Measurements from ENCODE around the gene SSPN. TPM values are rescaled to one million over a fixed set of nuclear protein-coding genes. Genes with fewer than 3 reads are reported as not detected.

SSPN gene
- total and polyA plus RNA-seq, 9 of the 15 experiments (the other 6 are each of a cell fraction or from before 2014, with no cell fraction given), result 0.40 TPM; not detected in 8

DNA sequence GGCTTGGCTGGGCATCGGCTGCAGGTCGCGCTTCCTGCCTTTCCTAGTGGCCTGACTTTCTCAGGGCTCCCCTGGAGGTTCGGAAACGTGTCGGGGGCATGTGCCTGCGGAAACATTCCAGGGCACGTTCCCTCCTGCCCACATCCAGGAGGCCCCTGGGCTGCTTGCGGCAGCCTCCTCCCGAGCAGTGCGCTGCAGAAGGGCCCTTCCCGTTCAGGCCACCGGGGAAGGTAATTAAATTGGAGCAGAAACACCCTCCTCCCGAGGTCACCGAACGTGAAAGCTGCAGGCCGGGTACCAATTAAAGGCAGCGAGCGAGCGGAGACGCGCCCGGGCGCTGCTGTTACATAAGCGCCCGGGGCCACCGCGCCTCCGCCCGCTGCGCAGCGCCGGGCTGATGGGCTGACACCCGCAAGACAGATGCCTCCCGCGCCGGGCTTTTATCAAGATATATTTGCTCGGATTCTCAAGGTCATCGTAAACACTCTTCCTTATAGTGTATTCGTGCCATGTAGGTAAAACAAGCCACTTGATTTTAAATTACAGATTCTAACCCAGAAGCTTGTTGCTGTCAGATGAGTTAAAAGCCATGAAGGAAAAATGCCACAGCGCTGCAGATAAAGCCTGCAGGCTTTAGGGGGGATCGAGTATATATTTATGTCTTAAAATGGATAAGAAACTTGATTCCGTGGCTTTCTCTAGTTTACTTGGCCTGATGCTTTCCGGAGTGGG is 31.4 kb downstream of the SSPN start:
- intact Hi-C loops (cut with micrococcal nuclease), result no loop called here
- no peaks in the 10 kb centered on the region for H3K79me2 ChIP-seq (ENCODE audit: control insufficient read depth, insufficient read depth, low read length)
- H3K27ac ChIP-seq (ENCODE audit: extremely low read depth, low read depth, low read length), result no peak overlapping the region
- BruUV-seq (replicated peaks), result no TSS peak
- no peak overlapping the region for H3K4me2 ChIP-seq (ENCODE audit: insufficient read depth, low read length)
- no peak overlapping the region for H2AFZ ChIP-seq (ENCODE audit: low read depth, low read length)
- H3K4me3 ChIP-seq, result no peak overlapping the region
- DNase-seq (ENCODE audit: extremely low read depth in 1 of 4, low spot score in 3 of 4), result no peak
- no peak for FAIRE-seq
- WGBS (ENCODE audit: insufficient coverage, low coverage, missing lambda C conversion rate), result 13% methylated on average over 39 of the region's 44 CpGs
- H3K27me3 ChIP-seq (ENCODE audit: control insufficient read depth in 2 of 2, insufficient read depth in 2 of 2, low read length in 2 of 2), result peaks cover 11 to 23% of the 10 kb centered on the region in 2 experiments; a peak in 4 of 5 replicates
- H3K36me3 ChIP-seq (ENCODE audit: control insufficient read depth, insufficient read depth, low read length), result no peaks in the 10 kb centered on the region
- in situ Hi-C loops (cut with MboI), result no loop called here
- no peak for ATAC-seq
- no peaks in the 10 kb centered on the region for H3K9me1 ChIP-seq (ENCODE audit: control insufficient read depth, insufficient read depth, low read length)
- CTCF ChIA-PET (ENCODE audit: low intra/inter-chr PET ratio), result no interaction called here
- no peak overlapping the region for H3K9ac ChIP-seq (ENCODE audit: insufficient read depth in 1 of 2, low read depth in 2 of 2, low read length in 2 of 2)
- H4K20me1 ChIP-seq (replicated peaks; ENCODE audit: control insufficient read depth, insufficient read depth, low read length), result no peaks in the 10 kb centered on the region
- POLR2A ChIA-PET, result no interaction called here
- H3K4me1 ChIP-seq (replicated peaks in 1 of 2; ENCODE audit: control insufficient read depth in 2 of 2, insufficient read depth in 2 of 2, low read length in 2 of 2), result peaks cover 0 to 6% of the 10 kb centered on the region in 2 experiments; a peak in 1 of 5 replicates
- no peaks in the 10 kb centered on the region for H3K9me3 ChIP-seq (replicated peaks; ENCODE audit: control insufficient read depth, insufficient read depth, low read depth, low read length)
- TF ChIP-seq ESRRA (IDR thresholded peaks at IDR 0.05; ENCODE audit: borderline replicate concordance, low read depth) (0 out of 2 replicates have a peak, but pooled peaks have one; percentile 17), ZBTB17 (CRISPR knock-in tag; IDR thresholded peaks at IDR 0.05) (no peak)

DNA sequence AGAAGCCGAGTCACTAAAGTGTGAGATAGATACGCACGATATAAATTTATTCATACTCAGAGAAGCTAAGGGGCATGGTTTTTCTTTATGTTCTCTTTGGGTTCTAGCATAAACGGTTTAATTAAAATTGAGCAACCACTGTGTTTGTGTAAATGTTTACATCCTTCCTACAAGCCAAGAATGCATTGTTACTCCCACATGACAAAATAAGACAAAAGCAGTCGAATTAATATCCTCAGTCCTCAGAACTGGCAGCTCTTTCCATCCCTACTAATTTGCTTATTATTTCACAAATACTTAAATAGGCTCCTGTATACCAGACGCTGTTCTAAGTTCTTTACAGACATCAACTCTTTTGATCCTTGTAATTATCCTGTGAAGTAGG is 32.0 kb downstream of the SSPN start:
- peaks cover 0 to 6% of the 10 kb centered on the region in 2 experiments; a peak in 1 of 5 replicates for H3K4me1 ChIP-seq (replicated peaks in 1 of 2; ENCODE audit: control insufficient read depth in 2 of 2, insufficient read depth in 2 of 2, low read length in 2 of 2)
- no peaks in the 10 kb centered on the region for H3K9me3 ChIP-seq (replicated peaks; ENCODE audit: control insufficient read depth, insufficient read depth, low read depth, low read length)
- no peak overlapping the region for H3K9ac ChIP-seq (ENCODE audit: insufficient read depth in 1 of 2, low read depth in 2 of 2, low read length in 2 of 2)
- H3K27me3 ChIP-seq (ENCODE audit: control insufficient read depth in 2 of 2, insufficient read depth in 2 of 2, low read length in 2 of 2), result peaks cover 11 to 23% of the 10 kb centered on the region in 2 experiments; a peak in 4 of 5 replicates
- H3K4me2 ChIP-seq (ENCODE audit: insufficient read depth, low read length), result no peak overlapping the region
- no peak overlapping the region for H3K4me3 ChIP-seq
- H2AFZ ChIP-seq (ENCODE audit: low read depth, low read length), result no peak overlapping the region
- no peak overlapping the region for H3K27ac ChIP-seq (ENCODE audit: extremely low read depth, low read depth, low read length)
- POLR2A ChIA-PET, result interaction anchor here (0.6 kb wide), 1 partner anchor 159 kb away, joined by 5 read pairs; no protein-coding TSS in a partner anchor
- ATAC-seq, result no peak
- TF ChIP-seq POLR2AphosphoS2 (IDR thresholded peaks at IDR 0.05; ENCODE audit: low read length), result no peak
- TF ChIP-seq BCOR (IDR thresholded peaks at IDR 0.05), result no peak
- TF ChIP-seq TCFL5 (CRISPR knock-in tag; conservative IDR thresholded peaks at IDR 0.05), result no peak
- no peak for TF ChIP-seq ZBTB8A (IDR thresholded peaks at IDR 0.05; ENCODE audit: partially characterized antibody)
- TF ChIP-seq, protein P1, sequence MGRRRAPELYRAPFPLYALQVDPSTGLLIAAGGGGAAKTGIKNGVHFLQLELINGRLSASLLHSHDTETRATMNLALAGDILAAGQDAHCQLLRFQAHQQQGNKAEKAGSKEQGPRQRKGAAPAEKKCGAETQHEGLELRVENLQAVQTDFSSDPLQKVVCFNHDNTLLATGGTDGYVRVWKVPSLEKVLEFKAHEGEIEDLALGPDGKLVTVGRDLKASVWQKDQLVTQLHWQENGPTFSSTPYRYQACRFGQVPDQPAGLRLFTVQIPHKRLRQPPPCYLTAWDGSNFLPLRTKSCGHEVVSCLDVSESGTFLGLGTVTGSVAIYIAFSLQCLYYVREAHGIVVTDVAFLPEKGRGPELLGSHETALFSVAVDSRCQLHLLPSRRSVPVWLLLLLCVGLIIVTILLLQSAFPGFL (CRISPR knock-in tag; IDR thresholded peaks at IDR 0.05), result no peak
- TF ChIP-seq, protein P2, sequence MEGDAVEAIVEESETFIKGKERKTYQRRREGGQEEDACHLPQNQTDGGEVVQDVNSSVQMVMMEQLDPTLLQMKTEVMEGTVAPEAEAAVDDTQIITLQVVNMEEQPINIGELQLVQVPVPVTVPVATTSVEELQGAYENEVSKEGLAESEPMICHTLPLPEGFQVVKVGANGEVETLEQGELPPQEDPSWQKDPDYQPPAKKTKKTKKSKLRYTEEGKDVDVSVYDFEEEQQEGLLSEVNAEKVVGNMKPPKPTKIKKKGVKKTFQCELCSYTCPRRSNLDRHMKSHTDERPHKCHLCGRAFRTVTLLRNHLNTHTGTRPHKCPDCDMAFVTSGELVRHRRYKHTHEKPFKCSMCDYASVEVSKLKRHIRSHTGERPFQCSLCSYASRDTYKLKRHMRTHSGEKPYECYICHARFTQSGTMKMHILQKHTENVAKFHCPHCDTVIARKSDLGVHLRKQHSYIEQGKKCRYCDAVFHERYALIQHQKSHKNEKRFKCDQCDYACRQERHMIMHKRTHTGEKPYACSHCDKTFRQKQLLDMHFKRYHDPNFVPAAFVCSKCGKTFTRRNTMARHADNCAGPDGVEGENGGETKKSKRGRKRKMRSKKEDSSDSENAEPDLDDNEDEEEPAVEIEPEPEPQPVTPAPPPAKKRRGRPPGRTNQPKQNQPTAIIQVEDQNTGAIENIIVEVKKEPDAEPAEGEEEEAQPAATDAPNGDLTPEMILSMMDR (IDR thresholded peaks at IDR 0.05 in 2 of 3, conservative IDR thresholded peaks at IDR 0.05 in 1 of 3; ENCODE audit: insufficient read depth in 2 of 3, low read depth in 1 of 3, low read length in 3 of 3), result no peak
- no peaks in the 10 kb centered on the region for H4K20me1 ChIP-seq (replicated peaks; ENCODE audit: control insufficient read depth, insufficient read depth, low read length)
- H3K36me3 ChIP-seq (ENCODE audit: control insufficient read depth, insufficient read depth, low read length), result no peaks in the 10 kb centered on the region
- in situ Hi-C loops (cut with MboI), result no loop called here
- H3K9me1 ChIP-seq (ENCODE audit: control insufficient read depth, insufficient read depth, low read length), result no peaks in the 10 kb centered on the region
- no peak for DNase-seq (ENCODE audit: extremely low read depth in 1 of 4, low spot score in 3 of 4)
- intact Hi-C loops (cut with micrococcal nuclease), result no loop called here
- WGBS (ENCODE audit: insufficient coverage, low coverage, missing lambda C conversion rate), result 12% methylated on average over 6 of the region's 6 CpGs
- FAIRE-seq, result no peak
- CTCF ChIA-PET (ENCODE audit: low intra/inter-chr PET ratio), result no interaction called here
- no peaks in the 10 kb centered on the region for H3K79me2 ChIP-seq (ENCODE audit: control insufficient read depth, insufficient read depth, low read length)
- no TSS peak for BruUV-seq (replicated peaks)

Measured in K562 (cell line).